Trophoblast cell (in vitro differentiated cells and primary cell): ENCODE data around the gene CYP2A6.
"Not testable (repeated sequence)": the region's sequence is repeated elsewhere in the genome, so short reads cannot be mapped to it uniquely, and the experiment has no call there.

Experiments used
- DNase-seq, 2 donors: peaks; one replicate each; pipeline ENCODE4 v3.0.0-alpha.2; 2016
- H2AFZ ChIP-seq: 2 replicates; pipeline ENCODE4 v1.6.1; 2013; ENCODE audit warnings: low read length, moderate library complexity, mild to moderate bottlenecking; ENCODE audit not compliant: insufficient read depth, poor library complexity
- H2AK5ac ChIP-seq: 2 replicates; pipeline ENCODE4 v1.6.1; 2013; ENCODE audit warnings: mild to moderate bottlenecking, low read length
- H2BK120ac ChIP-seq: 2 replicates; pipeline ENCODE4 v1.6.1; 2013; ENCODE audit warnings: low read length, mild to moderate bottlenecking, moderate library complexity; ENCODE audit not compliant: insufficient read depth, poor library complexity
- H2BK12ac ChIP-seq: 2 replicates; pipeline ENCODE4 v1.6.1; 2013; ENCODE audit warnings: mild to moderate bottlenecking, low read length, moderate library complexity
- H2BK5ac ChIP-seq: 2 replicates; pipeline ENCODE4 v1.6.1; 2013; ENCODE audit warnings: low read length, low read depth, moderate library complexity, mild to moderate bottlenecking; ENCODE audit not compliant: poor library complexity
- H3K14ac ChIP-seq: 2 replicates; pipeline ENCODE4 v1.6.1; 2013; ENCODE audit warnings: mild to moderate bottlenecking, low read length
- H3K18ac ChIP-seq: 2 replicates; pipeline ENCODE4 v1.6.1; 2013; ENCODE audit warnings: mild to moderate bottlenecking, low read length
- H3K23ac ChIP-seq: 2 replicates; pipeline ENCODE4 v1.6.1; 2013; ENCODE audit warnings: low read length
- H3K27ac ChIP-seq: 2 replicates; pipeline ENCODE4 v1.5.1; 2013; ENCODE audit warnings: low read depth, mild to moderate bottlenecking, inconsistent platforms, low read length, moderate library complexity
- H3K27me3 ChIP-seq: 2 replicates; pipeline ENCODE4 v1.6.1; 2013; ENCODE audit warnings: inconsistent platforms, mild to moderate bottlenecking, low read length, moderate library complexity; ENCODE audit not compliant: insufficient read depth
- H3K36me3 ChIP-seq, 2 experiments: 1 replicate in 1 of 2; 2 replicates in 1 of 2; pipeline ENCODE4 v1.6.1; 2013; ENCODE audit warnings: low read length in 2 of 2, mild to moderate bottlenecking in 2 of 2, moderate library complexity in 1 of 2; ENCODE audit not compliant: insufficient read depth in 2 of 2, control insufficient read depth in 1 of 2
- H3K4ac ChIP-seq: 2 replicates; pipeline ENCODE4 v1.6.1; 2013; ENCODE audit warnings: low read depth, mild to moderate bottlenecking, low read length, moderate library complexity
- H3K4me1 ChIP-seq, 2 experiments: 1 replicate in 1 of 2; 2 replicates in 1 of 2; pipeline ENCODE4 v1.6.1; 2013; ENCODE audit warnings: low read length in 2 of 2, mild to moderate bottlenecking in 2 of 2, moderate library complexity in 1 of 2; ENCODE audit not compliant: insufficient read depth in 2 of 2, control insufficient read depth in 1 of 2
- H3K4me2 ChIP-seq: 2 replicates; pipeline ENCODE4 v1.6.1; 2013; ENCODE audit warnings: inconsistent platforms, mild to moderate bottlenecking, low read length, moderate library complexity
- H3K4me3 ChIP-seq: 2 replicates; pipeline ENCODE4 v1.5.1; 2013; ENCODE audit warnings: mild to moderate bottlenecking, low read depth, low read length, inconsistent platforms
- H3K79me1 ChIP-seq: one replicate; pipeline ENCODE4 v1.6.1; 2013; ENCODE audit warnings: low read length
- H3K79me2 ChIP-seq: 2 replicates; pipeline ENCODE4 v1.6.1; 2013; ENCODE audit warnings: low read length, mild to moderate bottlenecking; ENCODE audit not compliant: control insufficient read depth, insufficient read depth, poor library complexity
- H3K9ac ChIP-seq: 2 replicates; pipeline ENCODE4 v1.6.1; 2013; ENCODE audit warnings: mild to moderate bottlenecking, low read length
- H3K9me3 ChIP-seq: 2 replicates; pipeline ENCODE4 v1.6.1; 2013; ENCODE audit warnings: low read depth, mild to moderate bottlenecking, control low read depth, inconsistent platforms, low read length; ENCODE audit not compliant: insufficient read depth
- H4K12ac ChIP-seq: 2 replicates; pipeline ENCODE4 v1.6.1; 2013; ENCODE audit warnings: low read depth, mild to moderate bottlenecking, low read length, moderate library complexity
- H4K8ac ChIP-seq: 2 replicates; pipeline ENCODE4 v1.6.1; 2013; ENCODE audit warnings: low read depth, mild to moderate bottlenecking, low read length, moderate library complexity
- H4K91ac ChIP-seq: one replicate; pipeline ENCODE4 v1.6.1; 2013; ENCODE audit warnings: low read depth, mild to moderate bottlenecking, low read length, moderate library complexity
- WGBS: extraction: QIAGEN DNeasy Blood & Tissue Kit; methylation state at CpG from one replicate; pipeline ENCODE4 v1.1.7; 2013; ENCODE audit warnings: missing lambda C conversion rate; ENCODE audit not compliant: insufficient read length, insufficient coverage; ENCODE audit errors: extremely low coverage; 5-methylcytosine and 5-hydroxymethylcytosine counted together

Gene CYP2A6

DNA sequence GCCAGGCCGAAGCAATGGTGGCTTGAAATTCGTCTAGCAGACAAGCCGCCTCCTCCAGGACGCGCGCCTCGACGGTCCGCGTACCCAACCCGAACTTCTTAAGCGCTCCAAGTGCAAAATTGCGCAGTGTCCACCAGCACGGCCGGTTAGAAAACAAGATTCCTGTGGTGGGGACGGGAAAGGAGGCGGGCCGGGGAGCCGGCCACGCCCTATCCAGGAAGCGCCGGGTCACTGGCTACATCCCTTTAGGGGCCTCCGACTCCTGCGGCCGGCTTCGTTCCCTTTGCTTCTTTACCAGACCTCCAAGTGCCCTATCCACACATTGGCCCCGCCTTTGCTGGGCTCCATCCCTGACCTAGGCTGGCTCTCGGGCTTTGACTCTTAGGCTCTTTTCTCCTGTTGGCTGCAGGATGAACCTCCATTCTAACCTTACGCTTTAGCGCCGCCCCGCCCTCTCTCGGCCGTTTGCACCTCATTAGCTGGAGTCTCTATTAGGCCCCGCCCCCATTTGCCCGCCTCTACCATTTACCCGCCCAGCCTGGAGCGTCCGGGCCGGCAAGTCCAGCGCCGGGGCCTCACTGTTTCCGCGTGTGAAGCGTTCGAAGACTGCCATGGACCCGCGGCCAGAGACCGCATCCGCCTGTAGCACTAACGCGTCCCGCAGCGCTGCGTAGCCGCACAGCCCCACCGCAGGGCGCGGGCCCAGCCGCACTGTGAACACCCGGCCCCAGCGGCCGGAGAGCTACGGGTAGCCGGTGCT, 39.4 kb downstream of the CYP2A6 start:
- not testable (repeated sequence) for H3K4ac ChIP-seq, H3K14ac ChIP-seq, H3K4me3 ChIP-seq, H3K27me3 ChIP-seq, H2BK120ac ChIP-seq, H3K9ac ChIP-seq, H3K79me1 ChIP-seq, H3K79me2 ChIP-seq, H3K23ac ChIP-seq, H3K9me3 ChIP-seq, H2BK12ac ChIP-seq, H4K12ac ChIP-seq, H2AK5ac ChIP-seq, H2BK5ac ChIP-seq, H2AFZ ChIP-seq
- no CpG with 5 or more reads among the region's 65 CpGs for WGBS
- peak; percentile 87 to 91 for DNase-seq
- peaks cover 22 to 25% of the 10 kb centered on the region in 2 experiments for H3K4me1 ChIP-seq
- H3K36me3 ChIP-seq: peaks cover 25 to 26% of the 10 kb centered on the region in 2 experiments
- H4K8ac ChIP-seq: peak overlapping the region; percentile 82
- peak overlapping the region; percentile 47 for H3K4me2 ChIP-seq
- peak overlapping the region; percentile 23 for H3K18ac ChIP-seq
- H3K27ac ChIP-seq: peak overlapping the region; percentile 14
- H4K91ac ChIP-seq: peak overlapping the region; percentile 70

DNA sequence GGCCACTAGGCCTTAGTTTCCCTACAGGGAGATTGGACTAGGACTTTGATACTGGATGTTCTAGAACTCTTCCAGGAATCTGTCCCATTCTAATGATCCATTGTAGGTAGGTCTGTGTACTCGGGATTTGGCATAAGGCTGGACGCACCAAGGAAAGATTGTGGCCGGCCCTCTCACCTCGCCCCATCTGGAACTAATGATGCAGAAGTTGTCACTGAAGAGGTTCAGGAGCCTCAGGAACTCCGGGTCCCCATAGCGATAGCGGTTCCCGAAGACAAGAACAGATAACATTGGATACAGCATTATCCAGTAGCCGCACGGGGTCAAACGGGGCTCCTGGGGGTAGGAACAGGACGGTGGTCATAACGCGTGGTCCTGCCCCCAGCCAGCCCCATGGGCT, 40.1 kb downstream of the CYP2A6 start:
- Histone ChIP-seq H3K79me1 (peaks cover 3% of the 10 kb centered on the region), H2BK12ac (no peak overlapping the region), H3K4me1 (peaks cover 22 to 26% of the 10 kb centered on the region in 2 experiments), H3K9ac (no peak overlapping the region), H4K8ac (no peak overlapping the region), H2AK5ac (no peak overlapping the region), H4K91ac (no peak overlapping the region), H3K9me3 (peaks cover 2% of the 10 kb centered on the region), H3K4me2 (no peak overlapping the region), H3K18ac (no peak overlapping the region), H2BK120ac (no peak overlapping the region), H3K4ac (no peak overlapping the region), H3K14ac (no peak overlapping the region), H3K79me2 (peaks cover 2% of the 10 kb centered on the region), H3K36me3 (peaks cover 29 to 30% of the 10 kb centered on the region in 2 experiments), H4K12ac (no peak overlapping the region), H3K27ac (peak overlapping the region; percentile 20), H2AFZ (no peak overlapping the region), H2BK5ac (no peak overlapping the region), H3K27me3 (no peaks in the 10 kb centered on the region), H3K23ac (no peak overlapping the region), H3K4me3 (no peak overlapping the region)
- WGBS: no CpG with 5 or more reads among the region's 14 CpGs
- no peak for DNase-seq

DNA sequence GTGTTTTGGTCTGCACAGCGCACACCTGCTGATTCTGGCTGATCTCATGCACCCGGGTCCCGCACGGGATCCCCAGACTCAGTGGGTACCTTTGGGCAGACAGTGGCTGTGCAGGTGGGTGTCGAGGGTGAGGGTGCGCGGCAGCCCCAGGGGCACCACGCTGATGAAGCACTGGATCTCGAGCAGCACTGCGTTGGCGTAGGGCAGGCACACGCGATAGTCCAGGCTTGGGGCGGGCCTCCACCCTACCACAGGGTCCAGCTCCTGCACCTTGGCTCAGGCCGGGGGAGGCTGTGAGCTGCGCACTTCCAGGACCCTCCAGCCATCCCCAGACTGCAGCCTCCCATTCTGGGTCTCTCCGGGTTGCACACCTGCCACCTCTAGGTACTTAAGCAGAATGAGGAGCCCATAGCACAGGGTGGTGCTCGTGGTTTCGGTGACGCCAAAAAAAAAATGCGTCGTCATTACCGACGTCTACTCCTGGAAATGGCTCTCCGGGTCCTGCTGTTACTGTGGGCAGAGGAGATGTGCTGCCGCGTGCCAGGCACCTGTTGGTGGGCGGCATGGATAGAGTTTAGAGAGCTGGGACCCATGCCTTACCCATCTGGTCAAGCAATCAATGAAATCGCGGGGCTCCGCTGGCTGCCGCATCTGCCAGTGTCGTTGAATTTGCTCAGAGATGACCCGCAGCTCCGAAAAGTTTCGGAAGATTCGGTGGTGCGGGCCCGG, 40.7 kb downstream of the CYP2A6 start:
- Histone ChIP-seq H3K79me2 (peaks cover 2% of the 10 kb centered on the region), H2AFZ (no peak overlapping the region), H3K4me3 (no peak overlapping the region), H4K91ac (no peak overlapping the region), H3K27me3 (no peaks in the 10 kb centered on the region), H2BK5ac (no peak overlapping the region), H3K4me1 (peaks cover 22 to 30% of the 10 kb centered on the region in 2 experiments), H4K12ac (no peak overlapping the region), H3K79me1 (peaks cover 3% of the 10 kb centered on the region), H4K8ac (no peak overlapping the region), H3K27ac (no peak overlapping the region), H3K4ac (no peak overlapping the region), H3K4me2 (no peak overlapping the region), H2BK120ac (no peak overlapping the region), H2BK12ac (no peak overlapping the region), H3K9ac (no peak overlapping the region), H3K18ac (no peak overlapping the region), H3K23ac (no peak overlapping the region), H3K36me3 (peaks cover 34 to 37% of the 10 kb centered on the region in 2 experiments), H3K9me3 (peaks cover 2% of the 10 kb centered on the region), H2AK5ac (no peak overlapping the region), H3K14ac (no peak overlapping the region)
- no peak for DNase-seq
- no CpG with 5 or more reads among the region's 39 CpGs for WGBS

DNA sequence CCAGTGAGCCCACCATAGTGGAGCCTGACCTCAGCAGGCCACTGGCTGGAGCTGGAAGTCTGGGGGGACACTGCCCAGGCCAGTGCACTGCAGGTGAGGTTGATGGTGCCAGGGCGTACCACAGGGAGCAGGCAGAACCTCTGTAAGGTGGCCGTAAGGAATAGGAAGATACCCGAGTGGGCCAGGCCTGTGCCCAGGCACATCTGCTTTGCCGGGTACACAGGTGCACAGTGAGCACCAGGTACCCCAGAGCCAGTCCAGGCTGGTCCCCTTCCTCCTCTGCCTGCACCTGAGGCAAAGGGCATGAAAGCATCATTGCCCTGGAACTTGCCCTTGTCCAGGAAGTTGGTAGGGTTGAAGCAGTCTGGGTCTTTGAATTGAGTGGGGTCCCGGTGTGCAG, 41.8 kb downstream of the CYP2A6 start:
- H3K14ac ChIP-seq: no peak overlapping the region
- no peak overlapping the region for H3K4me2 ChIP-seq
- H3K4ac ChIP-seq: no peak overlapping the region
- peaks cover 10% of the 10 kb centered on the region for H3K79me2 ChIP-seq
- H3K9ac ChIP-seq: no peak overlapping the region
- no peak overlapping the region for H2BK5ac ChIP-seq
- peaks cover 44 to 47% of the 10 kb centered on the region in 2 experiments for H3K36me3 ChIP-seq
- H2AK5ac ChIP-seq: no peak overlapping the region
- no peak overlapping the region for H4K91ac ChIP-seq
- peaks cover 3% of the 10 kb centered on the region for H3K79me1 ChIP-seq
- peaks cover 2% of the 10 kb centered on the region for H3K9me3 ChIP-seq
- H3K23ac ChIP-seq: no peak overlapping the region
- H4K8ac ChIP-seq: no peak overlapping the region
- H3K4me1 ChIP-seq: peaks cover 26 to 33% of the 10 kb centered on the region in 2 experiments
- WGBS: no CpG with 5 or more reads among the region's 5 CpGs
- no peak overlapping the region for H3K18ac ChIP-seq
- H3K27me3 ChIP-seq: no peaks in the 10 kb centered on the region
- H3K4me3 ChIP-seq: no peak overlapping the region
- DNase-seq: no peak
- H3K27ac ChIP-seq: no peak overlapping the region
- no peak overlapping the region for H2AFZ ChIP-seq
- H2BK120ac ChIP-seq: no peak overlapping the region
- no peak overlapping the region for H2BK12ac ChIP-seq
- no peak overlapping the region for H4K12ac ChIP-seq
